Measurements from ENCODE around the gene PSMC3.

Gene PSMC3

GRCh38 chr11:47443817-47444216 is 17.6 kb upstream of the PSMC3 start:
- no peaks in the 10 kb centered on the region for H3K9me3 ChIP-seq (ENCODE audit: control insufficient read depth in 1 of 2, low read length in 2 of 2)
- no peaks in the 10 kb centered on the region for H3K27me3 ChIP-seq (ENCODE audit: control insufficient read depth in 1 of 2, insufficient read depth in 2 of 2, low read length in 2 of 2)
- H3K4me1 ChIP-seq (ENCODE audit: control insufficient read depth in 1 of 2, insufficient read depth in 2 of 2, low read length in 2 of 2): no peaks in the 10 kb centered on the region
- H3K4me3 ChIP-seq (ENCODE audit: low read depth in 1 of 2, low read length in 2 of 2): no peak overlapping the region
- H3K27ac ChIP-seq (ENCODE audit: low read depth, low read length): no peak overlapping the region
- no peak overlapping the region for H3K9ac ChIP-seq (ENCODE audit: low read depth in 1 of 2, low read length in 2 of 2)
- no peaks in the 10 kb centered on the region for H3K36me3 ChIP-seq (ENCODE audit: control insufficient read depth in 1 of 2, insufficient read depth in 2 of 2, low read length in 2 of 2)

GRCh38 chr11:47443028-47443700 is 16.9 kb upstream of the PSMC3 start:
- Histone ChIP-seq H3K36me3 (ENCODE audit: control insufficient read depth in 1 of 2, insufficient read depth in 2 of 2, low read length in 2 of 2) (no peaks in the 10 kb centered on the region), H3K4me3 (ENCODE audit: low read depth in 1 of 2, low read length in 2 of 2) (no peak overlapping the region), H3K27me3 (ENCODE audit: control insufficient read depth in 1 of 2, insufficient read depth in 2 of 2, low read length in 2 of 2) (no peaks in the 10 kb centered on the region), H3K4me1 (ENCODE audit: control insufficient read depth in 1 of 2, insufficient read depth in 2 of 2, low read length in 2 of 2) (no peaks in the 10 kb centered on the region), H3K9ac (ENCODE audit: low read depth in 1 of 2, low read length in 2 of 2) (no peak overlapping the region), H3K27ac (ENCODE audit: low read depth, low read length) (no peak overlapping the region), H3K9me3 (ENCODE audit: control insufficient read depth in 1 of 2, low read length in 2 of 2) (no peaks in the 10 kb centered on the region)

GRCh38 chr11:47442514-47442913 is 16.3 kb upstream of the PSMC3 start:
- Histone ChIP-seq H3K9ac (ENCODE audit: low read depth in 1 of 2, low read length in 2 of 2) (no peak overlapping the region), H3K27ac (ENCODE audit: low read depth, low read length) (no peak overlapping the region), H3K4me1 (ENCODE audit: control insufficient read depth in 1 of 2, insufficient read depth in 2 of 2, low read length in 2 of 2) (peaks cover 3 to 6% of the 10 kb centered on the region in 2 donors), H3K9me3 (ENCODE audit: control insufficient read depth in 1 of 2, low read length in 2 of 2) (no peaks in the 10 kb centered on the region), H3K4me3 (ENCODE audit: low read depth in 1 of 2, low read length in 2 of 2) (no peak overlapping the region), H3K27me3 (ENCODE audit: control insufficient read depth in 1 of 2, insufficient read depth in 2 of 2, low read length in 2 of 2) (no peaks in the 10 kb centered on the region), H3K36me3 (ENCODE audit: control insufficient read depth in 1 of 2, insufficient read depth in 2 of 2, low read length in 2 of 2) (no peaks in the 10 kb centered on the region)

- no peak overlapping the region for H3K27ac ChIP-seq (ENCODE audit: low read depth, low read length)
- H3K9me3 ChIP-seq (ENCODE audit: control insufficient read depth in 1 of 2, low read length in 2 of 2): peaks cover 0 to 5% of the 10 kb centered on the region in 2 donors
- H3K4me1 ChIP-seq (ENCODE audit: control insufficient read depth in 1 of 2, insufficient read depth in 2 of 2, low read length in 2 of 2): peaks cover 3 to 6% of the 10 kb centered on the region in 2 donors
- H3K27me3 ChIP-seq (ENCODE audit: control insufficient read depth in 1 of 2, insufficient read depth in 2 of 2, low read length in 2 of 2): no peaks in the 10 kb centered on the region
- no peak overlapping the region for H3K9ac ChIP-seq (ENCODE audit: low read depth in 1 of 2, low read length in 2 of 2)
- H3K4me3 ChIP-seq (ENCODE audit: low read depth in 1 of 2, low read length in 2 of 2): no peak overlapping the region
- no peaks in the 10 kb centered on the region for H3K36me3 ChIP-seq (ENCODE audit: control insufficient read depth in 1 of 2, insufficient read depth in 2 of 2, low read length in 2 of 2)
Measured at GRCh38 chr11:47441421-47441820, 15.2 kb upstream of the PSMC3 start.

- H3K9ac ChIP-seq (ENCODE audit: low read depth in 1 of 2, low read length in 2 of 2): no peak overlapping the region
- peaks cover 3 to 6% of the 10 kb centered on the region in 2 donors for H3K4me1 ChIP-seq (ENCODE audit: control insufficient read depth in 1 of 2, insufficient read depth in 2 of 2, low read length in 2 of 2)
- no peaks in the 10 kb centered on the region for H3K27me3 ChIP-seq (ENCODE audit: control insufficient read depth in 1 of 2, insufficient read depth in 2 of 2, low read length in 2 of 2)
- no peaks in the 10 kb centered on the region for H3K36me3 ChIP-seq (ENCODE audit: control insufficient read depth in 1 of 2, insufficient read depth in 2 of 2, low read length in 2 of 2)
- H3K4me3 ChIP-seq (ENCODE audit: low read depth in 1 of 2, low read length in 2 of 2): no peak overlapping the region
- H3K9me3 ChIP-seq (ENCODE audit: control insufficient read depth in 1 of 2, low read length in 2 of 2): peaks cover 0 to 5% of the 10 kb centered on the region in 2 donors
- H3K27ac ChIP-seq (ENCODE audit: low read depth, low read length): no peak overlapping the region
Measured at GRCh38 chr11:47440054-47440476, 13.8 kb upstream of the PSMC3 start.

- H3K27ac ChIP-seq (ENCODE audit: low read depth, low read length): no peak overlapping the region
- H3K27me3 ChIP-seq (ENCODE audit: control insufficient read depth in 1 of 2, insufficient read depth in 2 of 2, low read length in 2 of 2): no peaks in the 10 kb centered on the region
- no peak overlapping the region for H3K4me3 ChIP-seq (ENCODE audit: low read depth in 1 of 2, low read length in 2 of 2)
- H3K36me3 ChIP-seq (ENCODE audit: control insufficient read depth in 1 of 2, insufficient read depth in 2 of 2, low read length in 2 of 2): no peaks in the 10 kb centered on the region
- peaks cover 0 to 5% of the 10 kb centered on the region in 2 donors for H3K9me3 ChIP-seq (ENCODE audit: control insufficient read depth in 1 of 2, low read length in 2 of 2)
- H3K4me1 ChIP-seq (ENCODE audit: control insufficient read depth in 1 of 2, insufficient read depth in 2 of 2, low read length in 2 of 2): peaks cover 3 to 6% of the 10 kb centered on the region in 2 donors
- H3K9ac ChIP-seq (ENCODE audit: low read depth in 1 of 2, low read length in 2 of 2): no peak overlapping the region
Measured at GRCh38 chr11:47438721-47439120, 12.5 kb upstream of the PSMC3 start.

GRCh38 chr11:47437746-47438418 is 11.6 kb upstream of the PSMC3 start:
- H3K4me1 ChIP-seq (ENCODE audit: control insufficient read depth in 1 of 2, insufficient read depth in 2 of 2, low read length in 2 of 2): peaks cover 3 to 6% of the 10 kb centered on the region in 2 donors
- H3K27ac ChIP-seq (ENCODE audit: low read depth, low read length): no peak overlapping the region
- H3K27me3 ChIP-seq (ENCODE audit: control insufficient read depth in 1 of 2, insufficient read depth in 2 of 2, low read length in 2 of 2): no peaks in the 10 kb centered on the region
- no peak overlapping the region for H3K9ac ChIP-seq (ENCODE audit: low read depth in 1 of 2, low read length in 2 of 2)
- H3K36me3 ChIP-seq (ENCODE audit: control insufficient read depth in 1 of 2, insufficient read depth in 2 of 2, low read length in 2 of 2): no peaks in the 10 kb centered on the region
- no peak overlapping the region for H3K4me3 ChIP-seq (ENCODE audit: low read depth in 1 of 2, low read length in 2 of 2)
- peaks cover 0 to 5% of the 10 kb centered on the region in 2 donors for H3K9me3 ChIP-seq (ENCODE audit: control insufficient read depth in 1 of 2, low read length in 2 of 2)

GRCh38 chr11:47437218-47437745 is 11.0 kb upstream of the PSMC3 start:
- Histone ChIP-seq H3K9ac (ENCODE audit: low read depth in 1 of 2, low read length in 2 of 2) (no peak overlapping the region), H3K27ac (ENCODE audit: low read depth, low read length) (no peak overlapping the region), H3K4me3 (ENCODE audit: low read depth in 1 of 2, low read length in 2 of 2) (no peak overlapping the region), H3K36me3 (ENCODE audit: control insufficient read depth in 1 of 2, insufficient read depth in 2 of 2, low read length in 2 of 2) (no peaks in the 10 kb centered on the region), H3K27me3 (ENCODE audit: control insufficient read depth in 1 of 2, insufficient read depth in 2 of 2, low read length in 2 of 2) (no peaks in the 10 kb centered on the region), H3K4me1 (ENCODE audit: control insufficient read depth in 1 of 2, insufficient read depth in 2 of 2, low read length in 2 of 2) (peaks cover 3 to 6% of the 10 kb centered on the region in 2 donors), H3K9me3 (ENCODE audit: control insufficient read depth in 1 of 2, low read length in 2 of 2) (peaks cover 0 to 5% of the 10 kb centered on the region in 2 donors)

GRCh38 chr11:47436726-47437125 is 10.5 kb upstream of the PSMC3 start:
- no peaks in the 10 kb centered on the region for H3K36me3 ChIP-seq (ENCODE audit: control insufficient read depth in 1 of 2, insufficient read depth in 2 of 2, low read length in 2 of 2)
- no peak overlapping the region for H3K9ac ChIP-seq (ENCODE audit: low read depth in 1 of 2, low read length in 2 of 2)
- peaks cover 0 to 5% of the 10 kb centered on the region in 2 donors for H3K9me3 ChIP-seq (ENCODE audit: control insufficient read depth in 1 of 2, low read length in 2 of 2)
- peaks cover 3 to 6% of the 10 kb centered on the region in 2 donors for H3K4me1 ChIP-seq (ENCODE audit: control insufficient read depth in 1 of 2, insufficient read depth in 2 of 2, low read length in 2 of 2)
- no peak overlapping the region for H3K27ac ChIP-seq (ENCODE audit: low read depth, low read length)
- no peaks in the 10 kb centered on the region for H3K27me3 ChIP-seq (ENCODE audit: control insufficient read depth in 1 of 2, insufficient read depth in 2 of 2, low read length in 2 of 2)
- H3K4me3 ChIP-seq (ENCODE audit: low read depth in 1 of 2, low read length in 2 of 2): no peak overlapping the region

- H3K4me1 ChIP-seq (ENCODE audit: control insufficient read depth in 1 of 2, insufficient read depth in 2 of 2, low read length in 2 of 2): peaks cover 3 to 6% of the 10 kb centered on the region in 2 donors
- no peak overlapping the region for H3K4me3 ChIP-seq (ENCODE audit: low read depth in 1 of 2, low read length in 2 of 2)
- peaks cover 0 to 5% of the 10 kb centered on the region in 2 donors for H3K9me3 ChIP-seq (ENCODE audit: control insufficient read depth in 1 of 2, low read length in 2 of 2)
- no peaks in the 10 kb centered on the region for H3K27me3 ChIP-seq (ENCODE audit: control insufficient read depth in 1 of 2, insufficient read depth in 2 of 2, low read length in 2 of 2)
- H3K9ac ChIP-seq (ENCODE audit: low read depth in 1 of 2, low read length in 2 of 2): no peak overlapping the region
- H3K36me3 ChIP-seq (ENCODE audit: control insufficient read depth in 1 of 2, insufficient read depth in 2 of 2, low read length in 2 of 2): no peaks in the 10 kb centered on the region
- H3K27ac ChIP-seq (ENCODE audit: low read depth, low read length): no peak overlapping the region
Measured at GRCh38 chr11:47435687-47436086, 9.4 kb upstream of the PSMC3 start.

Measured in duodenal mucosa (tissue), 2 donors.